Measurements from ENCODE around the gene ARL15.

The ARL15 gene

GRCh38 chr5:53956632-53957031 lies 353.7 kb downstream of the ARL15 start:
- H3K4me2 ChIP-seq (ENCODE audit: insufficient read depth, low read length), result no peak overlapping the region
- peaks cover 4% of the 10 kb centered on the region for H3K9me3 ChIP-seq (ENCODE audit: insufficient read depth, low read length, severe bottlenecking)
- no peaks in the 10 kb centered on the region for H3K79me2 ChIP-seq (ENCODE audit: insufficient read depth, low read length)
- no peak for TF ChIP-seq EZH2 (IDR thresholded peaks at IDR 0.05; ENCODE audit: borderline replicate concordance, low read depth, low read length, severe bottlenecking)
- H3K27ac ChIP-seq (ENCODE audit: low read length), result no peak overlapping the region
- H3K36me3 ChIP-seq (ENCODE audit: insufficient read depth, low read length), result no peaks in the 10 kb centered on the region
- DNase-seq (no peak), ATAC-seq (ENCODE audit: insufficient read depth, low read depth) (no peak)
- no peaks in the 10 kb centered on the region for H4K20me1 ChIP-seq (ENCODE audit: insufficient read depth, low read length)
- H3K4me1 ChIP-seq (ENCODE audit: insufficient read depth, low read length), result no peaks in the 10 kb centered on the region
- H3K27me3 ChIP-seq (ENCODE audit: insufficient read depth, low read length, poor library complexity), result no peaks in the 10 kb centered on the region
- H3K4me3 ChIP-seq (ENCODE audit: low read depth in 1 of 2, low read length in 2 of 2), result no peak overlapping the region
- H3K9ac ChIP-seq (ENCODE audit: low read depth, low read length), result no peak overlapping the region
- H2AFZ ChIP-seq (ENCODE audit: low read depth, low read length), result no peak overlapping the region

GRCh38 chr5:53956196-53956595 lies 354.2 kb downstream of the ARL15 start:
- no peak overlapping the region for H3K9ac ChIP-seq (ENCODE audit: low read depth, low read length)
- H3K9me3 ChIP-seq (ENCODE audit: insufficient read depth, low read length, severe bottlenecking), result peaks cover 4% of the 10 kb centered on the region
- no peak for ATAC-seq (ENCODE audit: insufficient read depth, low read depth)
- no peaks in the 10 kb centered on the region for H3K4me1 ChIP-seq (ENCODE audit: insufficient read depth, low read length)
- no peak overlapping the region for H3K27ac ChIP-seq (ENCODE audit: low read length)
- no peaks in the 10 kb centered on the region for H4K20me1 ChIP-seq (ENCODE audit: insufficient read depth, low read length)
- no peak for DNase-seq
- H3K79me2 ChIP-seq (ENCODE audit: insufficient read depth, low read length), result no peaks in the 10 kb centered on the region
- H2AFZ ChIP-seq (ENCODE audit: low read depth, low read length), result no peak overlapping the region
- H3K27me3 ChIP-seq (ENCODE audit: insufficient read depth, low read length, poor library complexity), result no peaks in the 10 kb centered on the region
- no peak overlapping the region for H3K4me2 ChIP-seq (ENCODE audit: insufficient read depth, low read length)
- no peak overlapping the region for H3K4me3 ChIP-seq (ENCODE audit: low read depth in 1 of 2, low read length in 2 of 2)
- no peaks in the 10 kb centered on the region for H3K36me3 ChIP-seq (ENCODE audit: insufficient read depth, low read length)
- TF ChIP-seq CTCF (IDR thresholded peaks at IDR 0.05; ENCODE audit: borderline replicate concordance, extremely low read depth, low read length, poor library complexity, severe bottlenecking), result no peak
- no peak for TF ChIP-seq EZH2 (IDR thresholded peaks at IDR 0.05; ENCODE audit: borderline replicate concordance, low read depth, low read length, severe bottlenecking)

DNA sequence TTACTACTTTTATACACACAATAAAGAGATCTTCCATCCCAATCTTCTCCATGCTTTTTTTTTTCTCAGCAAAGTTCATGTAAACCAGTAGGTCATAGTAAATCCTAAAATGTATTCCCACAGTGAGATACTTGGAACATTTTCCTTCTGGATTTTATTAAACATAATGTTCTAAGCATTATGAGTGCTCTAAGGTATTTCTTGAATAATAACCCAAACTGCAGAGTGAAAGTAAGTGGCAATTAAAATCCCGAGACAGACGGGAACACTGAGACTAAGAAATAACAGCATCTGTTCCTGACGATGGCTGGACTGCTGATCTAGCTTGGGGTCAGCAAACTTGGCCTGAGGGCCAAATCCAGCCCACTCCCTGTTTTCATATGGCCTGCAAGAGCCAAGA lies 359.8 kb downstream of the ARL15 start:
- TF ChIP-seq EZH2 (IDR thresholded peaks at IDR 0.05; ENCODE audit: borderline replicate concordance, low read depth, low read length, severe bottlenecking), result no peak
- no peak for TF ChIP-seq CTCF (IDR thresholded peaks at IDR 0.05; ENCODE audit: borderline replicate concordance, extremely low read depth, low read length, poor library complexity, severe bottlenecking)
- H3K4me1 ChIP-seq (ENCODE audit: insufficient read depth, low read length), result no peaks in the 10 kb centered on the region

GRCh38 chr5:53948598-53948997 lies 361.8 kb downstream of the ARL15 start:
- Histone ChIP-seq H3K79me2 (ENCODE audit: insufficient read depth, low read length) (no peaks in the 10 kb centered on the region), H3K9me3 (ENCODE audit: insufficient read depth, low read length, severe bottlenecking) (no peaks in the 10 kb centered on the region), H3K36me3 (ENCODE audit: insufficient read depth, low read length) (no peaks in the 10 kb centered on the region), H3K4me1 (ENCODE audit: insufficient read depth, low read length) (no peaks in the 10 kb centered on the region), H3K27ac (ENCODE audit: low read length) (no peak overlapping the region), H3K4me3 (ENCODE audit: low read depth in 1 of 2, low read length in 2 of 2) (no peak overlapping the region), H3K4me2 (ENCODE audit: insufficient read depth, low read length) (no peak overlapping the region), H4K20me1 (ENCODE audit: insufficient read depth, low read length) (no peaks in the 10 kb centered on the region), H3K27me3 (ENCODE audit: insufficient read depth, low read length, poor library complexity) (no peaks in the 10 kb centered on the region), H2AFZ (ENCODE audit: low read depth, low read length) (no peak overlapping the region), H3K9ac (ENCODE audit: low read depth, low read length) (no peak overlapping the region)
- DNase-seq, result no peak
- ATAC-seq (ENCODE audit: insufficient read depth, low read depth), result no peak
- TF ChIP-seq EZH2 (IDR thresholded peaks at IDR 0.05; ENCODE audit: borderline replicate concordance, low read depth, low read length, severe bottlenecking) (no peak), CTCF (IDR thresholded peaks at IDR 0.05; ENCODE audit: borderline replicate concordance, extremely low read depth, low read length, poor library complexity, severe bottlenecking) (no peak)

More for the DNA sequence above, 359.8 kb downstream of the ARL15 start:
- DNase-seq (no peak), ATAC-seq (ENCODE audit: insufficient read depth, low read depth) (no peak)
- Histone ChIP-seq H3K36me3 (ENCODE audit: insufficient read depth, low read length) (no peaks in the 10 kb centered on the region), H3K9ac (ENCODE audit: low read depth, low read length) (no peak overlapping the region), H4K20me1 (ENCODE audit: insufficient read depth, low read length) (no peaks in the 10 kb centered on the region), H2AFZ (ENCODE audit: low read depth, low read length) (no peak overlapping the region), H3K27me3 (ENCODE audit: insufficient read depth, low read length, poor library complexity) (no peaks in the 10 kb centered on the region), H3K9me3 (ENCODE audit: insufficient read depth, low read length, severe bottlenecking) (no peaks in the 10 kb centered on the region), H3K4me3 (ENCODE audit: low read depth in 1 of 2, low read length in 2 of 2) (no peak overlapping the region), H3K79me2 (ENCODE audit: insufficient read depth, low read length) (no peaks in the 10 kb centered on the region), H3K4me2 (ENCODE audit: insufficient read depth, low read length) (no peak overlapping the region), H3K27ac (ENCODE audit: low read length) (no peak overlapping the region)
